Gastroesophageal sphincter (tissue), 4 donors: Measurements from ENCODE around the gene ABR. TPM values are rescaled to one million over a fixed set of nuclear protein-coding genes. Genes with fewer than 3 reads are reported as not detected.
"Not testable (repeated sequence)": the region's sequence is repeated elsewhere in the genome, so short reads cannot be mapped to it uniquely, and the experiment has no call there.

Source experiments
- ATAC-seq: fragments of 150-250 bp; one replicate; pipeline ENCODE4 v1.9.1; 2016; ENCODE audit warnings: mild to moderate bottlenecking, moderate library complexity
- H3K27ac ChIP-seq, 4 donors: fragments of 200-600 bp; sonication (generic) in 3 of 4; 1 replicate in 3 of 4; 2 replicates in 1 of 4; pipeline ENCODE4 v1.5.1; 2016 to 2019
- H3K27me3 ChIP-seq: fragments of 200-600 bp; sonication (generic); one replicate; pipeline ENCODE4 v1.5.1; 2019
- H3K36me3 ChIP-seq, 2 donors: fragments of 200-600 bp; sonication (generic); one replicate each; pipeline ENCODE4 v1.5.1; 2019; ENCODE audit warnings: control low read depth in 1 of 2
- H3K4me1 ChIP-seq, 3 donors: fragments of 200-600 bp; sonication (generic); 1 replicate in 2 of 3; 2 replicates in 1 of 3; pipeline ENCODE4 v1.5.1; 2016 to 2019; ENCODE audit warnings: control low read depth in 2 of 3
- H3K4me3 ChIP-seq, 2 donors: fragments of 200-600 bp; sonication (generic); one replicate each; pipeline ENCODE4 v1.5.1; 2019; ENCODE audit warnings: mild to moderate bottlenecking in 1 of 2, moderate library complexity in 1 of 2
- H3K9me3 ChIP-seq, 3 donors: fragments of 200-600 bp; sonication (generic); one replicate each; pipeline ENCODE4 v1.5.1; 2017 to 2019; ENCODE audit warnings: control low read depth in 2 of 3
- CTCF ChIP-seq, 4 experiments: fragments of 200-600 bp in 2 of 4; fragments of 450-650 bp in 2 of 4; sonication (generic) in 1 of 4; IDR thresholded peaks; one replicate each; pipeline ENCODE4 v1.5.1; 2017 to 2019; ENCODE audit warnings: antibody characterized with exemption in 4 of 4, mild to moderate bottlenecking in 2 of 4, moderate library complexity in 2 of 4
- EP300 ChIP-seq: sonication (generic); formaldehyde crosslinking; IDR thresholded peaks from one replicate; pipeline ENCODE4 v1.6.1; 2017; ENCODE audit warnings: antibody characterized with exemption, mild to moderate bottlenecking
- POLR2A ChIP-seq, 2 donors: fragments of 450-650 bp; IDR thresholded peaks; one replicate each; pipeline ENCODE4 v1.6.1; 2017; ENCODE audit warnings: antibody characterized with exemption in 2 of 2, mild to moderate bottlenecking in 2 of 2, moderate library complexity in 1 of 2
- POLR2AphosphoS5 ChIP-seq: sonication (generic); formaldehyde crosslinking; IDR thresholded peaks from one replicate; pipeline ENCODE4 v1.6.1; 2017; ENCODE audit warnings: antibody characterized with exemption
- WGBS, 2 donors: methylation state at CpG; one replicate each; pipeline ENCODE4 v1.1.5; 2018; ENCODE audit warnings: low coverage in 1 of 2; 5-methylcytosine and 5-hydroxymethylcytosine counted together
- total RNA-seq, 4 donors: library from RNA; depleted of rRNA; stranded (reverse); fragments of >200 nt; gene quantifications; one replicate each; pipeline ENCODE4 v1.1.0, GENCODE V29; 2016

Gene ABR
- total RNA-seq, 4 donors from 2014 or later: 62.6 to 147 (median 114) TPM

DNA sequence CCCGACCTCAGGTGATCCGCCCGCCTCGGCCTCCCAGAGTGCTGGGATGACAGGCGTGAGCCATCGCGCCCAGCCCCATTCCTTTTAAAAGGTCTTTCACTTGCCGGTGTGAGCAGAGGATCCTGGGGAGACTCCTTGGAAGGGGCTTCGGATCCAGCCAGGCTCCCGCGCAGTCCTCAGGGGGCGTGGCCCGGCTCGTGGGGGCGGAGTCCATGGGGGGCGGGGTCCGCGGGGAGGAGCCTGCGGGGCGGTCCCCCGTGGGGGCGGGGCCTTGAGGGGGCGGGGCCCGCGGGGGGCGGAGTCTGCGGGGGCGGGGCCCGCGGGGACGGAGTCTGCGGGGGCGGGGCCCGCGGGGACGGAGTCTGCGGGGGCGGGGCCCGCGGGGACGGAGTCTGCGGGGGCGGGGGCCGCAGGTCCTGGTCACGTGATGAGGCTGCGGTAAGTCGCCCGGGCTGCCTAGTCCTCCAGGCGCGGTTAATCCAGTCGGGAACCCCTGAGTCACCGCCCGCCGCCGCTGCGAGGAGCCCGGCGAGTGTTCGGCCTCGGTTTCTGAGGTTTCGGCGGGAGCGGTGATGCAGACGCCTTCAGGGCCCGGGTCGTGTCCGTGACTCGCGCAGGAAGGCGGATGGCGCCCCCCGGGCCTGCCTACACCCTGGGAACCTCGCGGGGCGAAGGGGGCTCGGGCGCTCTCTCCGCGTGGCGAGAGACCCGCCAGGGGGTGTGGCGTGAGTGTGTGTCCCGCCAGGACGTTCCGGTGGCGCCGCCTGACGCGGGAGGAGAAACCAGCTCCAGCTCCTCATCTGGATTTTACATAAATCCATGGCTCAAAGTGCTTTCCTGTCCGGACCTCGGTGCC, 23.6 kb upstream of the ABR start:
- H3K27ac ChIP-seq: peak overlapping the region in 3 of 4 donors; percentile 76 to 86 (median 84)
- peaks cover 0 to 16% (median 0%) of the 10 kb centered on the region in 3 donors for H3K4me1 ChIP-seq
- no peak for TF ChIP-seq POLR2A (IDR thresholded peaks at IDR 0.05)
- TF ChIP-seq POLR2AphosphoS5: peak; percentile 39
- TF ChIP-seq EP300: no peak
- peak in 1 of 4 experiments; percentile 47 for TF ChIP-seq CTCF (IDR thresholded peaks at IDR 0.05)
- WGBS, 2 donors: no CpG with 5 or more reads among the region's 91 CpGs
- H3K4me3 ChIP-seq: peak overlapping the region; percentile 39 to 67
- H3K9me3 ChIP-seq: no peaks in the 10 kb centered on the region
- peak; percentile 81 for ATAC-seq
- no peaks in the 10 kb centered on the region for H3K36me3 ChIP-seq
- H3K27me3 ChIP-seq: no peaks in the 10 kb centered on the region

- 78 to 87% methylated on average over 4 to 5 of the region's 5 CpGs for WGBS, 2 donors
- Histone ChIP-seq H3K27ac (no peak overlapping the region), H3K4me3 (no peak overlapping the region), H3K36me3 (no peaks in the 10 kb centered on the region), H3K9me3 (no peaks in the 10 kb centered on the region), H3K27me3 (no peaks in the 10 kb centered on the region), H3K4me1 (peaks cover 0 to 27% (median 0%) of the 10 kb centered on the region in 3 donors)
- no peak for TF ChIP-seq POLR2A (IDR thresholded peaks at IDR 0.05)
- no peak for TF ChIP-seq CTCF (IDR thresholded peaks at IDR 0.05)
- TF ChIP-seq EP300: no peak
- TF ChIP-seq POLR2AphosphoS5: no peak
- no peak for ATAC-seq
Observed at GRCh38 chr17:1202291-1202690, 22.5 kb upstream of the ABR start.

DNA sequence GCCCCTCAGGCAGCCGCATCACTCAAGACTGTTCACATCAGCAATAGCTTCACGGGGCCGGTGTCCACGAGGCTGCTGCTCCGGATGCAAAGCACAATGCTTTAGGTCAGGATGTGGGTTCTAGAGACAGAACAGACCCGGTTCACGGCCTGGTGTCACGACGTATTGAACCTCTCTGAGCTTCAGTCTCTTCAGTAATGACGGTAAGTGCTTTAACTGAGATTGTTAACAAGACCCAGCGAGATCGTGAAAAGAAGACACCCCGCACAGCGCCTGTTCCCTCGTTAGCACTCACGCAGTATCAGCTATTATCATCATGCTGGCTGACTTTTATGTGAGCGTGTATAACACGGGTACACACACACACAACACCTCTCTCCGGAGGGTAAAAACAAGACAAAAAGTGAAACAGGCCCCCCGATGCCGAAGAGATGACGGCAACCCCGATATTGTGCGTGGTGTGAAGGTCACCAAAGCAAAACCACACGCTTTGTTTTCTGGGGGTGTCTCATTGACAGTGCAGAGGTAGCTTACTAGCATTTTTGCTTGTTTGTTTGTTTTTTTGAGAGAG, 21.4 kb upstream of the ABR start:
- ATAC-seq: no peak
- Histone ChIP-seq H3K36me3 (no peaks in the 10 kb centered on the region), H3K4me3 (no peak overlapping the region), H3K9me3 (no peaks in the 10 kb centered on the region), H3K27ac (peak overlapping the region in 1 of 4 donors; percentile 35), H3K27me3 (no peaks in the 10 kb centered on the region), H3K4me1 (peaks cover 0 to 31% (median 3%) of the 10 kb centered on the region in 3 donors)
- 83 to 100% methylated on average over 2 to 25 of the region's 25 CpGs for WGBS, 2 donors
- no peak for TF ChIP-seq EP300
- no peak for TF ChIP-seq POLR2AphosphoS5
- no peak for TF ChIP-seq CTCF (IDR thresholded peaks at IDR 0.05)
- TF ChIP-seq POLR2A (IDR thresholded peaks at IDR 0.05): no peak

DNA sequence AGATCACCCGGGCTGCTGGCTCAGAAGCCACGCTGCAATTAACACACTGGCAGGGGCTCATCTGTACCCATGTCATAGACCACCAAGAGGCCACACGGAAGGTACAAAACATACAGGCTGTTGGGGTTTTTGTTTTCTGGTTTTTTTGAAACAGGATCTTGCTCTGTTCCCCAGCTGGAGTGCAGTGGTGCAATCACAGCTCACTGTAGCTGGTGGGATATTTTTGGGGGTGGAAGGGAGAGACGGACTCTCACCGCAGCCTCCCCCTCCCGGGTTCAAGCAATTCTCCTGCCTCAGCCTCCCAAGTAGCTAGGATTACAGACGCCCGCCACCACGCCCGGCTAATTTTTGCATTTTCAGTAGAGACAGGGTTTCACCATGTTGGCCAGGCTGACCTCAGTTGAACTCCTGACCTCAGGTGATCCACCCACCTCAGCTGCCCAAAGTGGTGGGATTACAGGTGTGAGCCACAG, 19.5 kb upstream of the ABR start:
- Histone ChIP-seq H3K4me1 (peaks cover 0 to 31% (median 3%) of the 10 kb centered on the region in 3 donors), H3K27ac (peak overlapping the region in 1 of 4 donors; percentile 68)
- not testable (repeated sequence) for H3K4me3 ChIP-seq, H3K9me3 ChIP-seq, H3K27me3 ChIP-seq, ATAC-seq, H3K36me3 ChIP-seq
- WGBS, 2 donors: 88 to 92% methylated on average over 4 to 8 of the region's 10 CpGs

- WGBS, 2 donors: 40% methylated on average over 1 to 2 of the region's 17 CpGs
- no peak for TF ChIP-seq CTCF (IDR thresholded peaks at IDR 0.05)
- no peak for TF ChIP-seq EP300
- TF ChIP-seq POLR2AphosphoS5: no peak
- no peak for TF ChIP-seq POLR2A (IDR thresholded peaks at IDR 0.05)
- Histone ChIP-seq H3K4me1 (peaks cover 0 to 22% (median 3%) of the 10 kb centered on the region in 3 donors), H3K27me3 (no peaks in the 10 kb centered on the region), H3K27ac (peak overlapping the region in 3 of 4 donors; percentile 64 to 68 (median 66)), H3K36me3 (no peaks in the 10 kb centered on the region), H3K9me3 (no peaks in the 10 kb centered on the region), H3K4me3 (no peak overlapping the region)
- peak; percentile 61 for ATAC-seq
Observed at GRCh38 chr17:1197781-1198490, 18.2 kb upstream of the ABR start.
